RCC 7860 (cell line): ENCODE data around the gene VASN.
"Not testable (repeated sequence)": the region's sequence is repeated elsewhere in the genome, so short reads cannot be mapped to it uniquely, and the experiment has no call there.

Experiments used
- DNase-seq: peaks from one replicate; pipeline ENCODE4 v3.0.0-alpha.2; 2015; ENCODE audit warnings: low spot score
- FAIRE-seq: peaks from 2 replicates; lab custom pipeline; 2012; peaks lifted over from hg19 to GRCh38; lab: Jason Lieb, UNC

The VASN gene

GRCh38 chr16:4383591-4384444, 12.2 kb downstream of the VASN start:
- FAIRE-seq (no peak), DNase-seq (no peak)

- DNase-seq = no peak
Observed at GRCh38 chr16:4384509-4384942, 12.9 kb downstream of the VASN start.

GRCh38 chr16:4385066-4385788, 13.6 kb downstream of the VASN start:
- FAIRE-seq (no peak), DNase-seq (no peak)

More at GRCh38 chr16:4384509-4384942, 12.9 kb downstream of the VASN start:
- FAIRE-seq = no peak

- DNase-seq = no peak
- no peak for FAIRE-seq
Observed at GRCh38 chr16:4385789-4386450, 14.3 kb downstream of the VASN start.

- no peak for FAIRE-seq
- DNase-seq = no peak
Observed at GRCh38 chr16:4386451-4386805, 14.8 kb downstream of the VASN start.

- no peak for FAIRE-seq
Observed at GRCh38 chr16:4386951-4387565, 15.4 kb downstream of the VASN start.

GRCh38 chr16:4387781-4388180, 16.1 kb downstream of the VASN start:
- DNase-seq = no peak
- FAIRE-seq = no peak

More at GRCh38 chr16:4386951-4387565, 15.4 kb downstream of the VASN start:
- no peak for DNase-seq

- FAIRE-seq (no peak), DNase-seq (no peak)
Observed at GRCh38 chr16:4388271-4389021, 16.8 kb downstream of the VASN start.

GRCh38 chr16:4389051-4389955, 17.7 kb downstream of the VASN start:
- DNase-seq = no peak
- FAIRE-seq = no peak

GRCh38 chr16:4390266-4391260, 18.9 kb downstream of the VASN start:
- FAIRE-seq = no peak
- DNase-seq = no peak

- no peak for FAIRE-seq
- no peak for DNase-seq
Observed at GRCh38 chr16:4391631-4392381, 20.2 kb downstream of the VASN start.

- DNase-seq (no peak), FAIRE-seq (no peak)
Observed at GRCh38 chr16:4392382-4393239, 21.0 kb downstream of the VASN start.

GRCh38 chr16:4393240-4393600, 21.6 kb downstream of the VASN start:
- DNase-seq = no peak
- FAIRE-seq = no peak

GRCh38 chr16:4393850-4394249, 22.2 kb downstream of the VASN start:
- DNase-seq, FAIRE-seq: not testable (repeated sequence)

GRCh38 chr16:4395055-4395726, 23.5 kb downstream of the VASN start:
- DNase-seq = no peak

More at GRCh38 chr16:4395055-4395726, 23.5 kb downstream of the VASN start:
- FAIRE-seq = no peak
